Stimulated activated naive CD4-positive, alpha-beta T cell (primary cell): ENCODE results near the gene GLDN.
"Not testable (repeated sequence)": the region's sequence is repeated elsewhere in the genome, so short reads cannot be mapped to it uniquely, and the experiment has no call there.

Experiments used
- DNase-seq, 6 experiments: peaks; one replicate each; lab custom pipeline; 2025; lab: John Stamatoyannopoulos, UW

Gene GLDN

GRCh38 chr15:51387699-51388041 is 46.2 kb downstream of the GLDN start:
- DNase-seq = no peak

GRCh38 chr15:51388726-51389125 is 47.3 kb downstream of the GLDN start:
- no peak for DNase-seq

- no peak for DNase-seq
Observed at GRCh38 chr15:51390241-51390965, 48.9 kb downstream of the GLDN start.

- no peak for DNase-seq
Observed at GRCh38 chr15:51390966-51391422, 49.5 kb downstream of the GLDN start.

- no peak for DNase-seq
Observed at GRCh38 chr15:51396921-51397320, 55.5 kb downstream of the GLDN start.

- DNase-seq = no peak
Observed at GRCh38 chr15:51398626-51399025, 57.2 kb downstream of the GLDN start.

- no peak for DNase-seq
Observed at GRCh38 chr15:51401051-51401780, 59.8 kb downstream of the GLDN start.

- no peak for DNase-seq
Observed at GRCh38 chr15:51401872-51402517, 60.5 kb downstream of the GLDN start.

GRCh38 chr15:51403072-51403878 is 61.8 kb downstream of the GLDN start:
- no peak for DNase-seq

- DNase-seq = no peak
Observed at GRCh38 chr15:51403946-51404695, 62.7 kb downstream of the GLDN start.

GRCh38 chr15:51405693-51406523 is 64.5 kb downstream of the GLDN start:
- no peak for DNase-seq

- no peak for DNase-seq
Observed at GRCh38 chr15:51414256-51414860, 72.9 kb downstream of the GLDN start.

- DNase-seq = no peak
Observed at GRCh38 chr15:51416129-51416528, 74.7 kb downstream of the GLDN start.

GRCh38 chr15:51423040-51423439 is 81.6 kb downstream of the GLDN start:
- not testable (repeated sequence) for DNase-seq

- no peak for DNase-seq
Observed at GRCh38 chr15:51424780-51425179, 83.3 kb downstream of the GLDN start.

GRCh38 chr15:51425517-51426040 is 84.1 kb downstream of the GLDN start:
- DNase-seq = no peak

GRCh38 chr15:51438526-51438925 is 97.1 kb downstream of the GLDN start:
- no peak for DNase-seq

GRCh38 chr15:51443282-51443914 is 101.9 kb downstream of the GLDN start:
- DNase-seq = no peak

- no peak for DNase-seq
Observed at GRCh38 chr15:51444112-51444511, 102.7 kb downstream of the GLDN start.
